ENCODE data around the gene ARF4. TPM values are rescaled to one million over a fixed set of nuclear protein-coding genes. Genes with fewer than 3 reads are reported as not detected.
A peak's percentile ranks its signal among the peaks of the same experiment; 100 is the strongest.
"Not testable (repeated sequence)": the region's sequence is repeated elsewhere in the genome, so short reads cannot be mapped to it uniquely, and the experiment has no call there.

ARF4 gene
- total RNA-seq: 10 to 100 TPM; 67.2 to 76.3 TPM

GRCh38 chr3:57597127-57597923 is at the start of gene ARF4:
TSS of gene ARF4 (minus strand) at chr3:57597344. CDS start at chr3:57597140, 204 bp downstream.
- peak within 1 kb of the TSS; percentile 96 to 97 for H3K4me3 Mint-ChIP-seq
- peaks cover 50% of the 10 kb centered on the region for H3K4me1 Mint-ChIP-seq (ENCODE audit: low read depth)
- peaks cover 8 to 12% of the 10 kb centered on the region in 2 donors for H3K36me3 Mint-ChIP-seq (ENCODE audit: insufficient read depth in 2 of 2)
- H3K27me3 Mint-ChIP-seq (ENCODE audit: low read depth): no peaks in the 10 kb centered on the region
- peak within 1 kb of the TSS; percentile 99 for H3K27ac Mint-ChIP-seq
- peak; percentile 99 to 100 for DNase-seq
- ATAC-seq (replicated peaks in 1 of 2): peak; percentile 94
- no peaks in the 10 kb centered on the region for H3K9me3 Mint-ChIP-seq

DNA sequence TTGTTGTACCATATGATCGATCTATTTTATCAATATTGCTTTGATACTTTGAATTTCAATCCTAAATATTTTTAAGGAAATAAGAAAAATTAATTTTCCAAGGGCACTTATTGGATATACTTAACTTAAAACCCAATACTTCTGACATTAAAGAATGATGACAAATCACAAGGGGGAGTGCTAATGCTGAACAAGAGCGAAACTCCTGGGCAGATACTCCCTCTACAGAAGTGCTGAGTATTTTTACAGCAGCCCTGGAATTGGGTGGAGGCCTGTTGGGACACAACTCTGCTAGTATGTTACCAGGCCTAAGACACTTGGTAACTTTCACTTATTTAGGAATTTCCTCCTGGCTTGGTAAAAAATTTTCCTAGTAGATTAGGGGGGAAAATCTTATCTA is 49.6 kb upstream of the ARF4 start:
- DNase-seq (no peak), ATAC-seq (replicated peaks in 1 of 2) (no peak)
- Mint-ChIP-seq H3K36me3 (ENCODE audit: insufficient read depth in 2 of 2) (peaks cover 29 to 32% of the 10 kb centered on the region in 2 donors), H3K9me3 (peaks cover 4 to 7% of the 10 kb centered on the region in 2 donors), H3K27me3 (ENCODE audit: low read depth) (no peaks in the 10 kb centered on the region), H3K4me1 (ENCODE audit: low read depth) (peaks cover 9% of the 10 kb centered on the region), H3K27ac (peak overlapping the region; percentile 51), H3K4me3 (no peak overlapping the region)

DNA sequence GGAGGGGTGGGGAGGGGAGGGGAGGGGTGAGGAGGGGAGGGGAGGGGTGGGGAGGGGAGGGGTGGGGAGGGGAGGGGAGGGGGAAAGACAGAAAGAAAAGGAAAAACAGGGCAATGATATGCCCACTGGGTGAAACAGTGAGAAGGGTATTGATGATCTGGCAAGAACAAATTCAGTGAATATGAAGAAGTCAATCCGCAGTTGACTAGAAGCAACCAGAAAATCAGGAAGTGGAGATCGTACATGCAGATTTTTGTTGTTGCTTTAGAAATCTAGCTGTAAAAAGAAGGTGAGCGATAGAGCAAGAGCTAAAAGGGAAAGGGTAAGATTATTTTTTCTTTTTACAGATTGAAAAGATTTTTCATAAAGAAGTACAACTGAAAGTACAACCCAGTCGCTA is 47.6 kb upstream of the ARF4 start:
- Mint-ChIP-seq H3K4me1 (ENCODE audit: low read depth) (peaks cover 9% of the 10 kb centered on the region), H3K27ac (no peak overlapping the region), H3K27me3 (ENCODE audit: low read depth) (no peaks in the 10 kb centered on the region), H3K9me3 (peaks cover 4 to 6% of the 10 kb centered on the region in 2 donors), H3K4me3 (no peak overlapping the region), H3K36me3 (ENCODE audit: insufficient read depth in 2 of 2) (peaks cover 30 to 34% of the 10 kb centered on the region in 2 donors)
- ATAC-seq (replicated peaks in 1 of 2) (no peak), DNase-seq (no peak)

DNA sequence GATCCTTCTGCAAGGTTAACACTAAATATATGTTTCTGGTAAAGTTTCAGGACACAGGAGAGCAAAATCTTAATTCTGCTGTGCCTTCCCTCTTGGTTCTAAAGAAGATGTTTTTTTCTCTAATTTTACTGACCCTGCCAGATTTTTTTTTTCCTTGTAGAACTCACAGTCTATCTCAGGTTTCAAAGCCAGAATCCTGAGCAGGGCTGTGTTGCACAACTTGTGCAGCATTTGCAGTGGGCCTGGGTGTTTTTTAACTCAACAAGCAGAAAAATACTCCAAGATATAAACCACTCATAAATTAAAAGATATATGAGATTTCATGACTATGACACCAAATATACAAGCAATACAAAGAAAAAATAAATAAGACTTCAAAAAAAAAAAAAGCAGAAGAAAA is 40.2 kb upstream of the ARF4 start:
- Mint-ChIP-seq H3K4me3 (no peak overlapping the region), H3K27ac (peak overlapping the region; percentile 65), H3K4me1 (ENCODE audit: low read depth) (no peaks in the 10 kb centered on the region), H3K9me3 (no peaks in the 10 kb centered on the region), H3K27me3 (ENCODE audit: low read depth) (no peaks in the 10 kb centered on the region), H3K36me3 (ENCODE audit: insufficient read depth in 2 of 2) (peaks cover 4 to 28% of the 10 kb centered on the region in 2 donors)
- DNase-seq: no peak
- no peak for ATAC-seq (replicated peaks in 1 of 2)

DNA sequence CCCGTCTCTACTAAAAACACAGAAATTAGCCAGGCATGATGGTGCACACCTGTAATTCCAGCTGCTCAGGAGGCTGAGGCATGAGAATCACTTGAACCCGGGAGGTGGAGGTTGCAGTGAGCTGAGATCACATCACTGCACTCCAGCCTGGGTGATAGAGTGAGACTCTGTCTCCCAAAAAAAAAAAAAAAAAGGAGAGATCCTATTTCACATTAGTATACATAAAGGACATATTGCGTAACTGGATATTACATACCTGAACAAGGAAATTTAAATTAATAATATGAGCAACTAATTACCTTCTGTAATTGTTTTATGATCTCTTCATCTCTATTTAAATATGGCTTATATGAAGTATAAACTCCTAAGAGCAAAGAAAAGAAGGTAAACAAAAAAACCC is 37.1 kb upstream of the ARF4 start:
- H3K27ac Mint-ChIP-seq; ATAC-seq (replicated peaks in 1 of 2); H3K9me3 Mint-ChIP-seq; H3K4me3 Mint-ChIP-seq; H3K27me3 Mint-ChIP-seq (ENCODE audit: low read depth); DNase-seq; H3K4me1 Mint-ChIP-seq (ENCODE audit: low read depth): not testable (repeated sequence)
- peaks cover 0 to 20% of the 10 kb centered on the region in 2 donors for H3K36me3 Mint-ChIP-seq (ENCODE audit: insufficient read depth in 2 of 2)

GRCh38 chr3:57627976-57628375 is 30.8 kb upstream of the ARF4 start:
- ATAC-seq (replicated peaks in 1 of 2): no peak
- H3K27me3 Mint-ChIP-seq (ENCODE audit: low read depth): no peaks in the 10 kb centered on the region
- DNase-seq: no peak
- no peak overlapping the region for H3K27ac Mint-ChIP-seq
- no peaks in the 10 kb centered on the region for H3K4me1 Mint-ChIP-seq (ENCODE audit: low read depth)
- H3K36me3 Mint-ChIP-seq (ENCODE audit: insufficient read depth in 2 of 2): peaks cover 0 to 17% of the 10 kb centered on the region in 2 donors
- no peaks in the 10 kb centered on the region for H3K9me3 Mint-ChIP-seq
- H3K4me3 Mint-ChIP-seq: no peak overlapping the region

GRCh38 chr3:57624801-57625200 is 27.7 kb upstream of the ARF4 start:
- H3K27ac Mint-ChIP-seq: no peak overlapping the region
- DNase-seq (no peak), ATAC-seq (replicated peaks in 1 of 2) (no peak)
- H3K27me3 Mint-ChIP-seq (ENCODE audit: low read depth): no peaks in the 10 kb centered on the region
- peaks cover 0 to 17% of the 10 kb centered on the region in 2 donors for H3K36me3 Mint-ChIP-seq (ENCODE audit: insufficient read depth in 2 of 2)
- H3K4me3 Mint-ChIP-seq: no peak overlapping the region
- H3K4me1 Mint-ChIP-seq (ENCODE audit: low read depth): no peaks in the 10 kb centered on the region
- no peaks in the 10 kb centered on the region for H3K9me3 Mint-ChIP-seq

DNA sequence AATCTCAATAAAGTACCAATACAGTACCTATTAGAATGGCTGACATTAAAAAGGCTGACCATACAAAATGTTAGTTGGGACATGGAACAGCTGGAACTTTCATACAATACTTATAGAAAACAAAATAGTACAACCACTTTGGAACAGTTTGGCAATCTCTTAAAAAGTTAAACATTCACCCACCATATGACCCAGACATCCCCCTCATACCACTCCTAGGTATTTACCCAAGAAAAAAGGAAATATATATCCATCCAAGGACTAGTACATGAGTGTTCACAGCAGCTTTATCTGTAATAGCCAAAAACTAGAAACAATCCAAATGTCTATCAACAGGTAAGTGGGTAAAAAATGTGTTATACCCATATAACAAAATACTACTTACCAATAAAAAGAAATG is 25.2 kb upstream of the ARF4 start:
- H3K36me3 Mint-ChIP-seq (ENCODE audit: insufficient read depth in 2 of 2): peaks cover 0 to 12% of the 10 kb centered on the region in 2 donors

DNA sequence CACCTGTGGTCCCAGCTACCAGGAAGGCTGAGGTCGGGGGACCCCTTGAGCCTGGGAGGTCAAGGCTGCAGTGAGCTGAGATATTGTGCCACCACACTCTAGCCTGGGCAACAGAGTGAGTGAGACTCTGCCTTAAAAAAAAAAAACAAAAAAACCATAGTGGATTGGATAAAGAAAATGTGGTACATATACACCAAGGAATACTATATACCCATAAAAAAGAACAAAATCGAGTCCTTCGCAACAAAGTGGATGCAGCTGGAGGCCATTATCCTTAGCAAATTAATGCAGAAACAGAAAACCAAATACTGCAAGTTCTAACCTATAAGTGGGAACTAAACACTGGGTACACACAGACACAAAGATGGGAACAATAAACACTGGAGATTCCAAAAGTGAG is 20.6 kb upstream of the ARF4 start:
- ATAC-seq (replicated peaks in 1 of 2) (no peak), DNase-seq (no peak)
- no peak overlapping the region for H3K27ac Mint-ChIP-seq
- no peaks in the 10 kb centered on the region for H3K27me3 Mint-ChIP-seq (ENCODE audit: low read depth)
- H3K9me3 Mint-ChIP-seq: no peaks in the 10 kb centered on the region
- H3K36me3 Mint-ChIP-seq (ENCODE audit: insufficient read depth in 2 of 2): peaks cover 0 to 2% of the 10 kb centered on the region in 2 donors
- H3K4me1 Mint-ChIP-seq (ENCODE audit: low read depth): no peaks in the 10 kb centered on the region
- H3K4me3 Mint-ChIP-seq: no peak overlapping the region

More for the DNA sequence above, 25.2 kb upstream of the ARF4 start:
- no peak for ATAC-seq (replicated peaks in 1 of 2)
- DNase-seq: no peak
- Mint-ChIP-seq H3K4me1 (ENCODE audit: low read depth) (no peaks in the 10 kb centered on the region), H3K4me3 (no peak overlapping the region), H3K27me3 (ENCODE audit: low read depth) (no peaks in the 10 kb centered on the region), H3K27ac (peak overlapping the region; percentile 56), H3K9me3 (no peaks in the 10 kb centered on the region)

GRCh38 chr3:57616233-57616632 is 19.1 kb upstream of the ARF4 start:
- no peaks in the 10 kb centered on the region for H3K9me3 Mint-ChIP-seq
- no peaks in the 10 kb centered on the region for H3K27me3 Mint-ChIP-seq (ENCODE audit: low read depth)
- peak overlapping the region; percentile 51 for H3K27ac Mint-ChIP-seq
- H3K4me3 Mint-ChIP-seq: no peak overlapping the region
- H3K4me1 Mint-ChIP-seq (ENCODE audit: low read depth): no peaks in the 10 kb centered on the region
- ATAC-seq (replicated peaks in 1 of 2) (no peak), DNase-seq (no peak)
- no peaks in the 10 kb centered on the region for H3K36me3 Mint-ChIP-seq (ENCODE audit: insufficient read depth in 2 of 2)

DNA sequence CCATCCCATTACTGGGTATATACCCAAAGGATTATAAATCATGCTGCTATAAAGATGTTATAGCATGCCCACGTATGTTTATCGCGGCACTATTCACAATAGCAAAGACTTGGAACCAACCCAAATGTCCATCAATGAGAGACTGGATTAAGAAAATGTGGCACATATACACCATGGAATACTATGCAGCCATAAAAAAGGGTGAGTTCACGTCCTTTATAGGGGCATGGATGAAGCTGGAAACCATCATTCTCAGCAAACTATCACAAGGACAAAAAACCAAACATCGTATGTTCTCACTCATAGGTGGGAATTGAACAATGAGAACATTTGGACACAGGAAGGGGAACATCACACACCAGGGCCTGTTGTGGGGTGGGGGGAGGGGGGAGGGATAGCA is 14.7 kb upstream of the ARF4 start:
- Mint-ChIP-seq H3K36me3 (ENCODE audit: insufficient read depth in 2 of 2) (peaks cover 16 to 20% of the 10 kb centered on the region in 2 donors), H3K9me3 (peaks cover 12 to 15% of the 10 kb centered on the region in 2 donors)
- H3K27ac Mint-ChIP-seq; H3K27me3 Mint-ChIP-seq (ENCODE audit: low read depth); ATAC-seq (replicated peaks in 1 of 2); H3K4me3 Mint-ChIP-seq; H3K4me1 Mint-ChIP-seq (ENCODE audit: low read depth); DNase-seq: not testable (repeated sequence)

DNA sequence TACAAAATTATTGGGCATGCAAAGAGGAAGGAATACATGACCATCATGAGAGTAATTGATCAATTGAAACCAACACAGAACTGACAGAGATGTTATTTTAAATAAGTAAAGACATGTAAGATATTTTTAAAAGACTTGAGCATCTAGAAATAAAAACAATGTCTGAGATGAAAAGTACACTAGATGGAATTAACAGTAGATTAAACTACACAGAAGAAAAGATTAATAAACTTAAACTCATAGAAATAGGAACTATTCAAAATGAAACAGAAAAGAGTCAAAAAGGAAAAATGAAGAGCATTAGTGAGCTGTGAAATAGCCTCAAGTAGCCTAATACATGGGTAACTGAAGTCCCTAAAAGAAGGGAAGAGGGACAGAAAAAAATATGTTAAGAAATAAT is 8.5 kb upstream of the ARF4 start:
- H3K4me3 Mint-ChIP-seq: no peak overlapping the region
- no peak for DNase-seq
- H3K36me3 Mint-ChIP-seq (ENCODE audit: insufficient read depth in 2 of 2): peaks cover 23 to 36% of the 10 kb centered on the region in 2 donors
- no peak for ATAC-seq (replicated peaks in 1 of 2)
- H3K9me3 Mint-ChIP-seq: peaks cover 12 to 13% of the 10 kb centered on the region in 2 donors
- H3K27ac Mint-ChIP-seq: no peak overlapping the region
- H3K4me1 Mint-ChIP-seq (ENCODE audit: low read depth): no peaks in the 10 kb centered on the region
- no peaks in the 10 kb centered on the region for H3K27me3 Mint-ChIP-seq (ENCODE audit: low read depth)

DNA sequence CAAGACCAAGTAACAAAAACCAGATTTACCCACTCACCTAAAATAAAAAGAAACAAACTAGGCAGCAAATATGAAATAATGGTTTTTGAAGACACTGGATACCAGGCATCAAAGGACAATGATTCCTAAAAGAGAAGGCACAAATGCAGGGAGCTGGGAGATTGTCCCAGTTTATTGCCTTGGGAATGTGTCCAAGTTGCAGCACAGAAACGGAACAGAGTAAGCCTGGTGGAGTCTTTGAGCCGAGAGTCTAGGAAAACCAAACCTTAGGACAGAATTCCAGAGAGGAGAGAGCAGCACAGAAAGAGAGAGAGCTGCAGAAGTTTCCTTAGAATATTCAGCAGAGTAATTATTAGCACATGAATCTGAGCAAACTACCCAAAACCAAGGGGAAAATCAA is 7.8 kb upstream of the ARF4 start:
- no peak for ATAC-seq (replicated peaks in 1 of 2)
- DNase-seq: no peak
- Mint-ChIP-seq H3K4me3 (no peak overlapping the region), H3K27ac (no peak overlapping the region), H3K9me3 (peaks cover 9 to 11% of the 10 kb centered on the region in 2 donors), H3K36me3 (ENCODE audit: insufficient read depth in 2 of 2) (peaks cover 21 to 35% of the 10 kb centered on the region in 2 donors), H3K27me3 (ENCODE audit: low read depth) (no peaks in the 10 kb centered on the region), H3K4me1 (ENCODE audit: low read depth) (peaks cover 2% of the 10 kb centered on the region)

DNA sequence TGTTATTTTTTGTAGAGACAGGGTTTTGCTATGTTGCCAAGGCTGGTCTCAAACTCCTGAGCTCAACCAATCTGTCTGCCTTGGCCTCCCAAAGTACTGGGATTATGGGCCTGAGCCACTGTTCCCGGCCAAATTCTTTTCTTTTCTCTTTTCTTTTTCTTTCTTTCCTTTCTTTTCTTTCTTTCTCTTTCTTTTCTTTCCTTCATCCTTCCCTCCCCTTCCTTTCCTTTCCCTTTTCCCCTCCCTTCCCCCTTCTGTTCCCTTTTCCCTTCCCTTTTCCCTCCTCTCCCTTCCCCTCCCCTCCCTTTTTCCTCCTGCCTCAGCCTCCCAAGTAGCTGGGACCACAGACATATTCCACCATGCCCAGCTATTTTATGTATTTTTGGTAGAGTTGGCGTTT is 3.1 kb upstream of the ARF4 start:
- no peak for ATAC-seq (replicated peaks in 1 of 2)
- Mint-ChIP-seq H3K9me3 (no peaks in the 10 kb centered on the region), H3K4me1 (ENCODE audit: low read depth) (peaks cover 25% of the 10 kb centered on the region), H3K4me3 (peak overlapping the region in 1 of 2 donors; percentile 29), H3K27ac (peak overlapping the region; percentile 91), H3K36me3 (ENCODE audit: insufficient read depth in 2 of 2) (peaks cover 10 to 15% of the 10 kb centered on the region in 2 donors), H3K27me3 (ENCODE audit: low read depth) (no peaks in the 10 kb centered on the region)
- no peak for DNase-seq
